ENCODE measurements around the gene CIDEB. TPM values are rescaled to one million over a fixed set of nuclear protein-coding genes. Genes with fewer than 3 reads are reported as not detected.

Gene CIDEB
- total RNA-seq, 1 experiment from 2014 or later = not detected

DNA sequence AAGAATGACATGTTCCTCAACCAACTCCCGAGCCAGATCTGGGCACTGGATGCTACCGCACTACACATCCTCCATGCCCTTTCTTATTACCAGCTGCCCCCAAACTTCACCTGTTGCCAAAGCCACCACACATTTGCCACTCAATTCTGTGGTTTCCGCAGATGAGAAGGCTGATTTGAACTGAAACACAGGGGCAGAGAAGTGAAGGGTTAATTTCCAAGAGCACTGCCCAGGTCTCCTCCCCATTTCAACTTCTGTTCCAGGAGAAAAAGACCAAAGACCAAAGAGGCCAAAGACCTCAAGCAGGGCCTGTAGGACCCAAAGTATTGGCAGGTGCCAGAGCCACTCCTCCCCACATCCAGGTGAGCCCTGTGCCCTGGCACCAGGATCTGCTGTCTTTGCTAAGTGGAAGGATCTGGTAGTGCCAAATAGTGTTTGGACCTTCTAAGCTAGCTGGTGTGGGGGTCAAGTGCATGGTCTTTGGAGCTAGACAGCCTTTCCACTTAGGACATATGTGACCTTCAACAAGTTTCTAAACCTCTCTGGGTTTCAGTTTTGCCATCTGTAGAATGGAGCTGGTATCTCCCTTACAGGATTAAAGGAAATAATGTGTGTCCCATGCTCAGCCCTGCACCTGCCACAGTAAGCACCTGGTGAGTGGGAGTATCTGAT, 16.2 kb downstream of the CIDEB start:
- Histone ChIP-seq H3K4me1 (ENCODE audit: insufficient read depth, low read length) (no peaks in the 10 kb centered on the region), H2BK12ac (ENCODE audit: insufficient read length, low read depth, low read length) (no peak overlapping the region), H3K9me3 (ENCODE audit: control insufficient read depth, low read depth, low read length) (no peaks in the 10 kb centered on the region), H2BK5ac (ENCODE audit: insufficient read length, low read length) (no peak overlapping the region), H3K79me1 (ENCODE audit: insufficient read depth, low read depth, low read length, poor library complexity, severe bottlenecking) (no peaks in the 10 kb centered on the region), H3T11ph (ENCODE audit: low read length) (no peak overlapping the region), H2BK120ac (ENCODE audit: low read depth, low read length, poor library complexity, severe bottlenecking) (no peak overlapping the region), H3K9ac (ENCODE audit: extremely low read depth, insufficient read length, low read length) (no peak overlapping the region), H3K18ac (ENCODE audit: insufficient read length, low read depth, low read length) (no peak overlapping the region), H2BK20ac (ENCODE audit: low read depth, low read length, poor library complexity, severe bottlenecking) (no peak overlapping the region), H3K79me2 (ENCODE audit: insufficient read depth, low read length) (no peaks in the 10 kb centered on the region), H4K20me1 (ENCODE audit: control insufficient read depth, insufficient read depth, insufficient read length) (no peaks in the 10 kb centered on the region), H4K8ac (replicated peaks; ENCODE audit: insufficient read length, low read depth, low read length) (no peak overlapping the region), H3K23me2 (ENCODE audit: insufficient read length, low read depth, low read length, poor library complexity, severe bottlenecking) (no peaks in the 10 kb centered on the region), H2AK5ac (ENCODE audit: insufficient read length, low read length) (no peak overlapping the region), H3K56ac (ENCODE audit: insufficient read length, low read depth, low read length) (no peak overlapping the region), H3K14ac (ENCODE audit: insufficient read depth, low read length) (no peak overlapping the region), H3K27me3 (ENCODE audit: insufficient read depth, low read length) (no peaks in the 10 kb centered on the region), H3K4ac (ENCODE audit: low read depth, low read length) (no peak overlapping the region), H3K27ac (ENCODE audit: insufficient read length, low read depth, low read length) (no peak overlapping the region), H3K23ac (ENCODE audit: insufficient read length, low read depth, low read length) (no peak overlapping the region), H4K91ac (ENCODE audit: insufficient read length, low read depth, low read length) (no peak overlapping the region), H4K5ac (ENCODE audit: insufficient read length, low read depth, low read length) (no peak overlapping the region), H3K4me2 (ENCODE audit: insufficient read depth, insufficient read length, low read length) (no peak overlapping the region), H2BK15ac (ENCODE audit: low read depth, low read length) (no peak overlapping the region), H2AFZ (ENCODE audit: low read length) (no peak overlapping the region)
- no CpG with 5 or more reads among the region's 3 CpGs for WGBS (ENCODE audit: extremely low coverage, insufficient read length, low lambda C conversion rate)
- Mint-ChIP-seq H3K36me3 (ENCODE audit: insufficient read depth in 1 of 3, low read depth in 3 of 3) (peaks cover 7 to 46% (median 17%) of the 10 kb centered on the region in 3 experiments; a peak in 6 of 7 replicates), H3K4me1 (peaks cover 0 to 2% of the 10 kb centered on the region in 2 experiments; a peak in 2 of 4 replicates), H3K4me3 (no peak overlapping the region), H3K9me3 (no peaks in the 10 kb centered on the region), H3K27me3 (ENCODE audit: low read depth) (no peaks in the 10 kb centered on the region), H3K27ac (no peak overlapping the region; a peak in 1 of 7 replicates)
- TF ChIP-seq, protein P1, sequence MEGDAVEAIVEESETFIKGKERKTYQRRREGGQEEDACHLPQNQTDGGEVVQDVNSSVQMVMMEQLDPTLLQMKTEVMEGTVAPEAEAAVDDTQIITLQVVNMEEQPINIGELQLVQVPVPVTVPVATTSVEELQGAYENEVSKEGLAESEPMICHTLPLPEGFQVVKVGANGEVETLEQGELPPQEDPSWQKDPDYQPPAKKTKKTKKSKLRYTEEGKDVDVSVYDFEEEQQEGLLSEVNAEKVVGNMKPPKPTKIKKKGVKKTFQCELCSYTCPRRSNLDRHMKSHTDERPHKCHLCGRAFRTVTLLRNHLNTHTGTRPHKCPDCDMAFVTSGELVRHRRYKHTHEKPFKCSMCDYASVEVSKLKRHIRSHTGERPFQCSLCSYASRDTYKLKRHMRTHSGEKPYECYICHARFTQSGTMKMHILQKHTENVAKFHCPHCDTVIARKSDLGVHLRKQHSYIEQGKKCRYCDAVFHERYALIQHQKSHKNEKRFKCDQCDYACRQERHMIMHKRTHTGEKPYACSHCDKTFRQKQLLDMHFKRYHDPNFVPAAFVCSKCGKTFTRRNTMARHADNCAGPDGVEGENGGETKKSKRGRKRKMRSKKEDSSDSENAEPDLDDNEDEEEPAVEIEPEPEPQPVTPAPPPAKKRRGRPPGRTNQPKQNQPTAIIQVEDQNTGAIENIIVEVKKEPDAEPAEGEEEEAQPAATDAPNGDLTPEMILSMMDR (conservative IDR thresholded peaks at IDR 0.05) = no peak
- no peak for DNase-seq
